Measurements from ENCODE around the gene BBLN.
"Not testable (repeated sequence)": the region's sequence is repeated elsewhere in the genome, so short reads cannot be mapped to it uniquely, and the experiment has no call there.

The BBLN gene

DNA sequence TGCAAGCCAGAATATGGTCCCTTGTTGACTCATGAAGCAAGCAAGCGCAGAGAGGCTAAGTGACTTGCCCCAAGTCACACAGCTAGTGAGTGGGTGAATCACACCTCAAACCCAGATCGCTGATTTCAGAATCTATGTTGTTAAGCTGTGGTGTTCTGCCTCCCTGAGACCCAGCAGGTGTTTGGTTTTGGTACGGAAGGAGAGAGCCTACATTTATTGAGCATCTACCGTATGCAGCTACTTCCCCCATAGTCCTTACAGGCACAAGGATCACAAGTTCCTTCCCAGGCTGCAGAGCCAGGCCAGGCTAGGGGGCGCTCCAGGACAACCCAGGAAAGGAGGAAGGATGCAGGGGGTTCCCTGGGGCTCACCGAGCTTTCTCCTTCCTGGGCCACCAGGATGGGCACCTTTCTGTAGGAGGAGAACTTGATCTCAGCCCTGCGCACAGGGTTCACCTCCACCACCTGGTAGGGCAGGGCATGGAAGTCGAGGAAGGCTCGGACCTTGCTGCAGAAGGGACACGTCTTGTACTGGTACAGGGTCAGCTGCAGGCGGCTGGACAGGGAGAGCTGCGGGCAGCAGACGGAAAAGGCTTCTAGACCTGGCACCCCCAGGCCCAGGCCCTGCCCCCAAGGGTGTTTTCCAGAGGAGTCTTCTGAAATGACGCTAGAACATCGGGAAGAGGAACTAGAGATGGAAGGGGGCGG is 35.0 kb upstream of the BBLN start:
- DNase-seq = no peak

DNA sequence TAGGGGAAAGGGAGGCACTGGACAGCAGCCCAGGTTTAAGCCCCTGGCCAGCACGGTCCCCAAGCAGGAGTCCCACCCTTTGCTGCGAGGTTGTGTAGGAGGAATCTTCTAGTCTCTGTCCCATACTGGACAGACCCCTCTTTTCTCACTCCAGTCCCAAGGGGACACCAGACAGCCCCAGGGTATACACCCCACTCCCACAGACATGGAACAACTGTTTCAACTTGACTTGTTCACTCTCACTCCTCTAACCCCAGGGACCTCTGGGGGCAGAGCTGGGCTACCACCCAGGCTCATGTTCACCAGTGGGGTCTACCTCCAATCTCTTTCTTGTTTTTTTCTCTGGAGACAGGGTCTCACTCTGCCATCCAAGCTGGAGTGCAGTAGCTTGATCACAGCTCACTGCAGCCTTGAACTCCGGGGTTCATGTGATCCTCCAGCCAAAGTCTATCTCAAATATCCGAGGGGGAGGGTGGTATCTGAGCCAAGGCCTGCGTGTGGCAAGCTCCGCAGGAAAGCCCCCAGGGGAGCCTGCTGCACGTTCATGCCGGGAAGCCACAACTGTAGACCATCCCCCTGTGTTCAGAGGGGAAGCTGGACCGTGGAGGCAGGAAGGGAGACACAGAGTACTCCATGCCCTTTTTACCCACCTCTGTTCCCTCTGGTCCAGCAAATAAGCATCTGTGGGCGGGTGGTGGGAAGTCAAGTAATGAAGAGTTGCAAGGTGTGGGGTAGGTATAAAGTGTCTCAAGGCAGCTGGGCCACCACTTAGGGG is 34.3 kb upstream of the BBLN start:
- no peak for DNase-seq

- DNase-seq = peak; percentile 20
Measured at GRCh38 chr9:128127568-128127989, 32.5 kb upstream of the BBLN start, which contains the start of gene PTGES2. Gene PTGES2 (minus strand): TSS chr9:128127729. CDS start chr9:128127717, 12 bp downstream.

DNA sequence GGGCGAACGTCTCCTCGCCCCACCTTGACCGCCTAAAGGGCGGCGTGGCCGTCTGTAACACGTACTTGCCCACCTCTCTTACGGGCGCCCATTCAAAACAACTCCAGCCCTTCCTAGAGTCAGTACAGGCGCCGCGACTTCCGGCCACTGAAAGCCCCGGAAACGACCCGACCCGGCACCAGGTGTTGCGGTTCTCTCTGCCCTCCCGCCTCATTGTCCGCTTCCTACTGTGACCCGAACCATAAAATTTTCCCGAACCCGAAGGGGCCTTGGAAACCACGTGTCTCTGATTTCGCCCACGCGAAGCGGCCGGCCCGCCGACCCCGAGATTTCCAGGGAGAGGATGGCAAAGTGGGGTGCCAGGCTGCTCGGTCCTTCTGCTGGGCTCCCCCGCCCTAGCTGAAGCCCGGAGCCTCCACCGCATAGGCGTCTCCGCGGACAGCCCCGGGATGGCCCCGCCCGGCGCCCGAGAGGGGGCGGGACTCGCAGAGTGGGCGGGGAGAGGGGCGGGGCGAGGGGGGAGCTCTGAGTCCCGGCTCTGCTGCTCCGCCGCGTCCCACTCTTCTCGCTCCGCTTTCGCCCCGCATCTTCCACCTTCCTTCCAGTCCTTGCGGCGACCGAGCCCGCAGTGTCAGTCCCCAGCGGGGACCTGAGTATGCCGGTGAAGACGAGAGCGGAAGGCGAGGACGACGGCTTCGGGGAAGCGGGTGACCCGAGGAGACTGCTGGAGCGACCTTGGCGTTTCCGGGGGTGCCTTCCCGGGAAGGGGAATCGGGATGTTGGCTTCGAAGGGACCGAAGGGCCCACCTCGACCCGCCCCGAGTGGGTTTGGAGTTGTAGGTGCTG is 31.9 kb upstream of the BBLN start:
- DNase-seq = peak; percentile 80

DNA sequence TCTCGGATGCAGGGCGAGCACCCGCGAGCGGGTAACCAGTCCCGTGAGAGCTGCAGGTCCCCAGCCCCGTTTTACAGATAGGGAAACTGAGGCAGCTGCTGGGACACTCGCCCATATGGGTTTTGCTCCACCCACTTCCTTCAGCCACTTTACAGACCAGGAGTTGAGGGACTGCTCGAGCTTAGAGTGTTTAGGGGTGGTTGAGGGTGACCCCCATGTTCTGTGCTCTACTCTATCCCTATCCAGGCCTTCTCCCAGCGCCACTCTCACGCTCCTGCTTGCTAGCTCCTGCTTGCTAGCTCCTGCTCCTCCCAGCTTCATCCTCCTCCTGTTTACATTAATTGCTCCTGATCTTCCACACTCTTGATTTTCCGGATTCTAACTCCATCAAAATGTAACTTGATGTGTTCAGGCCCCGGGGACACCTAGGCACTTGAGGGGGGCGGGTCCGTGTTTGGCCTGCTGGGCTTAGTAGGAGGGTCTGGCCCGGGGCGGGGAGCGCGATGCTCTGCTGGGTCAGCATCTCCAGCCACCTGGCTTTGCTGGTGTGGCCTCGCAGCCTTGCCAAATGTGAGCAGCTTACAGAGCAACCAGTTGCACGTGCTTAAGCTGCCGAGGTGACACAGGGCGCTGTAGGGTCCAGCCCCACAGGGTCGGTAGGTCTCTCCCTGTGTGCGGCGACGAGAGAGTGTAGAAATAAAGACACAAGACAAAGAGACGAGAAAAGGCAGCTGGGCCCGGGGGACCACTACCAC is 31.1 kb upstream of the BBLN start:
- no peak for DNase-seq

- DNase-seq = not testable (repeated sequence)
Measured at GRCh38 chr9:128129976-128130590, 30.0 kb upstream of the BBLN start.

DNA sequence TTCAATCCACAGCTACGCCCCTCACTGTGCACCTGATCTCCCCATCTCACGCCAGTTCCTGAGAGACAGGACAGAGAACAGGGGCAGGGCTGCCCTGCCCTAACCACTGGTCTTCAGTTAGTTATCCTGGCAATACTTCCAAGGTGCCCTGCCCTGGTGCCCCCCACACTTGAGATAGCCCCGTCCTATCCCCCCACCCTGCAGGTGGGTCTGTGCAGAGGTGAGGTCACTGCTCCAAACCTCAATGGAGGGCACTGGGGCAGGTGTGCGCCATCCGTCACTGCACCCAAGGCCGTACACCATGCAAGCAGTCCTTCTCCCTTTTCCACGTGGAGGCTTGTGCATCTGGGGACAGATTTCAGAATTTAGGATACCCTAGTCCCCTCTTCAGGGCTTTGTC is 29.4 kb upstream of the BBLN start:
- not testable (repeated sequence) for DNase-seq

- DNase-seq = not testable (repeated sequence)
Measured at GRCh38 chr9:128131346-128131745, 28.7 kb upstream of the BBLN start.

- not testable (repeated sequence) for DNase-seq
Measured at GRCh38 chr9:128132139-128132538, 27.9 kb upstream of the BBLN start.

GRCh38 chr9:128135561-128135960 is 24.5 kb upstream of the BBLN start:
- DNase-seq = not testable (repeated sequence)

GRCh38 chr9:128136816-128137793 is 23.0 kb upstream of the BBLN start:
- no peak for DNase-seq

DNA sequence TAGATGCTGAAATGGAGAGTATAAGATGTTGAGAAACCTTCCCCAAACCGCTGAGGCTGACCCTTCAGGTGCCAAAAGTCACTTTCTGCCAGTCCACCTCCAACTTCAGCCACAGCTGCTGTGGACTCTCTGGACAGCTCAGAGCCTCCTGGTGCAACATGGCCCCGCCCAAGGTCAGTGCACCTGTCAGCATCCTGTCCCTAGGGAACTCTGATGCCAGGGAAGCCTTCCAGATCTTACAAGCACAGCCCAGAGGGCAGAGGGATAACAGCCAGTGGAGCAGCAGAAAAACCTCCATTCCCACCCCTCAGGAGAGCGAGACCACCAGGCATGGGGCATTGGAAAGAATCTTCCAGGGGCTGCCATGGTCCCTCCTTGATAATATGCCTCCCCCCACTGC is 22.1 kb upstream of the BBLN start:
- DNase-seq = no peak

DNA sequence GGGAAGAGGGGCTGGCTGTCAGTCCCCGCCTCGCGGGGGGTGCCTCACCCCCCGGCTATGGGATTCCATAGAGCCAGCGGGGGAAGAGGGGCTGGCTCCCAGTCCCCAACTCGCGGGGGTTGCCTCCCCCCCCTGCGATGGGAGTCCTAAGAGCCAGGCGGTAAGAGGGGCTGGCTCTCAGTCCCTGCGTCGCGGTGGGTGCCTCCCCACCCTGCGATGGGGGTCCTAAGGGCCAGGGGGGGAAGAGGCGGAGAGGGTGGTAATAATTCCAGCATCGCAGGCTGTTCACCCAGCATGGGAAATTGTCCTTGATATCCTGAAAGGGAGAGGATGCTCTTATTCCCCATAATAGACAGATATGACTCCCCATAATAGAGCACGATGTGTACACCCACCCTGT is 20.4 kb upstream of the BBLN start:
- no peak for DNase-seq

- DNase-seq = no peak
Measured at GRCh38 chr9:128141604-128142003, 18.5 kb upstream of the BBLN start.

DNA sequence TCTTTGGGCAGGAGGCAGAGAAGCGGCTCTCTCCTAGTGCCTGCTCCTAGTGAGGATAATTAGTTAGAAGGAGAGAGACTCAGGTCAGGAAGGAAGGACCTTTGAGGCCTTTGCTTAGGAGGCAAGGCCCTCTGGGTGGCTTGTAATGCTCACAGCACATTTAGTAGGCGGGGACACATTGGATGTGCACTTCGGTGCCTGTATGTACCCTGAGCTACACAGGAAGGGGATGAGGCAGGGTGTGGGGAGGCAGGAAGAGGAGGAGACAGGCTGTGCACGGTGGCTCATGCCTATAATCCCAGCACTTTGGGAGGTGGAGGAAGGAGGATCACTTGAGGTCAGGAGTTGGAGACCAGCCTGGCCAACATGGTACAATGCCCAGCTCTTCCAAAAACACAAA is 18.0 kb upstream of the BBLN start:
- DNase-seq = no peak

DNA sequence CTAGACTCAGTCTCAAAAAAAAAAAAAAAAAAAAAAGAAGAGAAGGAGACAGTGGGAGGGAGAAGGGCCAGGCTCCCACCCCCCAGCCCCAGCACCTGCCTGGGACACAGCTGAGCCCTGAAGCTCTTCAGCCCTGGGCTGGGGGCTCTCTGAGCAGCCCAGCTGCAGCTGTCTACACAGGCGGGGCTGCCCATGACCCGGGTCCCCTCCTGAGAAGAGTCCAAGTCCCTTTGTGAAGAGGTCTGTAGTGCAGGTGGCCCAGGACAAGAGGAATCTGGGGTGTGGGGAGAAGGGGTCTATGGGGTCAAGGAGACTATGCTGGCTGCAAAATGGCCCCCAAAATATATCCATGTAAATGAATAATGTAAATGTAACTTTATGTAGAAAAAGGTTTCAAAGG is 17.5 kb upstream of the BBLN start:
- DNase-seq = no peak

DNA sequence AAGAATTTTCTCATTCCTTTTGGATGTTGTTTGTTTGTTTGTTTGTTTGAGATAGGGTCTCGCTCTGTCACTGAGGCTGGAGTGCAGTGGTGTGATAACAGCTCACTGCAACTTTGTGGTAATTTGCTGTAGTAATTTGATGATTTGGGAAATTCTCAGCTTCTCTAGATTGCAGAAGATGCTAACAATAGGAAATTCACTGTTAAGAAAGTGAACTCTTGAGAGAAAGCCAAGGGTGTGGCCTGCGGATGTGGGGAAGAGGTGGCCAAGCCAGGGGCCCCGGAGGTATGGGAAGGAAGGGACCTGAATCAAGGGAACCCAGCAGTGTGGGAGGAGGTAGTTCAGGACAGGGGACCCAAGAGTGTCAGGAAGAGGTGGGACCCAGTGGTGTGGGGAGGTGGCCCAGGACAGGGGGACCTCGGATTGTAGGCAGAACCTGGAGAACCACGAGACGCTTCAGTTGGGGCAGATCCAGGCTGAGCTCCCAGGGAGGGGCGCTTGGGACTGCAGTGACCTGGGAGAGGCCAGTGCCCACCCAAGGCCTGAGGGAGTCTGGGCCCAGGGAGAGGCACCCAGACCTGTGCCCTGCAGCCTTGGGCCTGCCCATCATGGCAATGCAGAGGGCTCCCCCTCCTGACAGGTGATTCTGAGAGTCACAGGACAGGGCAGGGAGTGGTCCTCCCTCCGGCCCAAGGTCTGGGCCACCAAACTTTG is 16.4 kb upstream of the BBLN start:
- no peak for DNase-seq

GRCh38 chr9:128144239-128145181 is 15.6 kb upstream of the BBLN start:
- DNase-seq = no peak

DNA sequence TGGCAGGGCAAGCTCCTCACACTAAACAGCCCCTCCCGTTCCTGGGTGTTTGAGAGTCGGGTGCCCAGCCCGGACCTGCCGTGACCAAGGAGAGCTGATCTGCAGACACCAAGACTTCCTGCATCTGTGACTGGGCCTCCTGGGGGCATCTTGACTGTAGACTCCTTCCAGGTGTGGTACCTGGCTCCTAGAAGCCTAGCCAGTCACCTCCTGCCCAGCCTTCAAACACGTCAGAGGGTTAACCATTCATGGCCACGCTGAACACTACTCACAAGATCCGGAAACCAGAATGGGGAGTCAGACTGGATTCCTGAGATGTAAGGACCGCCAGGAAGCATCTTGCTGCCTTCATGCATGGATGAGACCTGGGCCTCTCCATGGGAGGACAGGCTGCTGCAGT is 14.5 kb upstream of the BBLN start:
- no peak for DNase-seq
